H9 (cell line): ENCODE measurements around the gene NCAM2. TPM values are rescaled to one million over a fixed set of nuclear protein-coding genes. Genes with fewer than 3 reads are reported as not detected.

ENCODE experiments used
- DNase-seq: peaks from one replicate; pipeline ENCODE4 v3.0.0-alpha.2; 2017
- H2AFZ ChIP-seq: one replicate; pipeline ENCODE4 v1.6.1; 2013; ENCODE audit warnings: mild to moderate bottlenecking, low read length, control low read depth, moderate library complexity
- H2AK5ac ChIP-seq: 2 replicates; pipeline ENCODE4 v1.6.1; 2013; ENCODE audit warnings: low read length, control low read depth, mixed read lengths; ENCODE audit not compliant: insufficient read length
- H2BK120ac ChIP-seq: one replicate; pipeline ENCODE4 v1.6.1; 2013; ENCODE audit warnings: low read depth, mild to moderate bottlenecking, low read length, control low read depth, inconsistent platforms; ENCODE audit not compliant: poor library complexity, severe bottlenecking
- H2BK12ac ChIP-seq: 2 replicates; pipeline ENCODE4 v1.6.1; 2013; ENCODE audit warnings: low read length, control low read depth, mixed read lengths, low read depth; ENCODE audit not compliant: insufficient read length
- H2BK15ac ChIP-seq: 2 replicates; pipeline ENCODE4 v1.6.1; 2013; ENCODE audit warnings: low read depth, low read length, control low read depth
- H2BK20ac ChIP-seq: one replicate; pipeline ENCODE4 v1.6.1; 2013; ENCODE audit warnings: low read depth, mild to moderate bottlenecking, low read length, control low read depth, inconsistent platforms; ENCODE audit not compliant: poor library complexity, severe bottlenecking
- H2BK5ac ChIP-seq: 2 replicates; pipeline ENCODE4 v1.6.1; 2013; ENCODE audit warnings: low read length, control low read depth, mixed read lengths; ENCODE audit not compliant: insufficient read length
- H3K14ac ChIP-seq: 2 replicates; pipeline ENCODE4 v1.6.1; 2013; ENCODE audit warnings: low read length, control low read depth; ENCODE audit not compliant: insufficient read depth
- H3K18ac ChIP-seq: 2 replicates; pipeline ENCODE4 v1.6.1; 2013; ENCODE audit warnings: low read depth, mild to moderate bottlenecking, mixed read lengths, low read length, control low read depth; ENCODE audit not compliant: insufficient read length
- H3K23ac ChIP-seq: 2 replicates; pipeline ENCODE4 v1.6.1; 2013; ENCODE audit warnings: low read length, control low read depth, mixed read lengths, low read depth; ENCODE audit not compliant: insufficient read length
- H3K23me2 ChIP-seq: 2 replicates; pipeline ENCODE4 v1.6.1; 2013; ENCODE audit warnings: low read depth, mild to moderate bottlenecking, mixed read lengths, low read length, control low read depth; ENCODE audit not compliant: insufficient read length, poor library complexity, severe bottlenecking
- H3K27ac ChIP-seq: 2 replicates; pipeline ENCODE4 v1.5.1; 2013; ENCODE audit warnings: low read length, control low read depth, mixed read lengths, low read depth; ENCODE audit not compliant: insufficient read length
- H3K27me3 ChIP-seq: 2 replicates; pipeline ENCODE4 v1.6.1; 2013; ENCODE audit warnings: low read length, control low read depth, inconsistent platforms; ENCODE audit not compliant: insufficient read depth
- H3K4ac ChIP-seq: 2 replicates; pipeline ENCODE4 v1.6.1; 2013; ENCODE audit warnings: low read depth, mild to moderate bottlenecking, control low read depth, inconsistent platforms, low read length, moderate library complexity
- H3K4me1 ChIP-seq: 2 replicates; pipeline ENCODE4 v1.6.1; 2013; ENCODE audit warnings: low read length, control low read depth, inconsistent platforms; ENCODE audit not compliant: insufficient read depth
- H3K4me2 ChIP-seq: 2 replicates; pipeline ENCODE4 v1.6.1; 2013; ENCODE audit warnings: low read length, control low read depth, mixed read lengths; ENCODE audit not compliant: insufficient read length, insufficient read depth
- H3K56ac ChIP-seq: 2 replicates; pipeline ENCODE4 v1.6.1; 2013; ENCODE audit warnings: low read depth, mild to moderate bottlenecking, mixed read lengths, low read length, control low read depth; ENCODE audit not compliant: insufficient read length
- H3K79me1 ChIP-seq: 2 replicates; pipeline ENCODE4 v1.6.1; 2013; ENCODE audit warnings: low read depth, mild to moderate bottlenecking, moderate library complexity, low read length, control low read depth, inconsistent platforms; ENCODE audit not compliant: insufficient read depth, poor library complexity, severe bottlenecking
- H3K79me2 ChIP-seq: 2 replicates; pipeline ENCODE4 v1.6.1; 2013; ENCODE audit warnings: low read length, control low read depth, inconsistent platforms; ENCODE audit not compliant: insufficient read depth
- H3K9ac ChIP-seq: 2 replicates; pipeline ENCODE4 v1.6.1; 2013; ENCODE audit warnings: low read length, control low read depth, mixed read lengths; ENCODE audit not compliant: insufficient read length; ENCODE audit errors: extremely low read depth
- H3K9me3 ChIP-seq: one replicate; pipeline ENCODE4 v1.6.1; 2013; ENCODE audit warnings: low read depth, low read length, inconsistent platforms; ENCODE audit not compliant: control insufficient read depth
- H3T11ph ChIP-seq: one replicate; pipeline ENCODE4 v1.6.1; 2013; ENCODE audit warnings: mild to moderate bottlenecking, low read length, control low read depth, inconsistent platforms
- H4K20me1 ChIP-seq: one replicate; pipeline ENCODE4 v1.6.1; 2013; ENCODE audit not compliant: control insufficient read depth, insufficient read length, insufficient read depth
- H4K5ac ChIP-seq: 2 replicates; pipeline ENCODE4 v1.6.1; 2013; ENCODE audit warnings: low read depth, mild to moderate bottlenecking, mixed read lengths, low read length, control low read depth; ENCODE audit not compliant: insufficient read length
- H4K8ac ChIP-seq: replicated peaks from 2 replicates; pipeline ENCODE4 v1.6.1; 2013; ENCODE audit warnings: low read length, control low read depth, mixed read lengths, low read depth; ENCODE audit not compliant: insufficient read length
- H4K91ac ChIP-seq: 2 replicates; pipeline ENCODE4 v1.6.1; 2013; ENCODE audit warnings: low read depth, mild to moderate bottlenecking, moderate library complexity, mixed read lengths, low read length, control low read depth; ENCODE audit not compliant: insufficient read length
- H3K27ac Mint-ChIP-seq, 3 experiments: 2 replicates in 2 of 3; 3 replicates in 1 of 3; pipeline ENCODE4 v1.8.0; 2020 to 2021; ENCODE audit warnings: mixed read lengths in 3 of 3, mild to moderate bottlenecking in 1 of 3, moderate library complexity in 1 of 3
- H3K27me3 Mint-ChIP-seq: 2 replicates; pipeline ENCODE4 v1.8.0; 2021; ENCODE audit warnings: low read depth, mild to moderate bottlenecking, moderate library complexity, mixed read lengths
- H3K36me3 Mint-ChIP-seq, 3 experiments: 2 replicates in 2 of 3; 3 replicates in 1 of 3; pipeline ENCODE4 v1.8.0; 2020 to 2021; ENCODE audit warnings: low read depth in 3 of 3, mixed read lengths in 3 of 3; ENCODE audit not compliant: insufficient read depth in 1 of 3
- H3K4me1 Mint-ChIP-seq, 2 experiments: 2 replicates each; pipeline ENCODE4 v1.8.0; 2020; ENCODE audit warnings: mixed read lengths in 2 of 2
- H3K4me3 Mint-ChIP-seq, 2 experiments: 2 replicates in 1 of 2; 3 replicates in 1 of 2; pipeline ENCODE4 v1.8.0; 2020 to 2021; ENCODE audit warnings: mild to moderate bottlenecking in 2 of 2, mixed read lengths in 2 of 2, moderate library complexity in 1 of 2
- H3K9me3 Mint-ChIP-seq, 2 experiments: 2 replicates in 1 of 2; 3 replicates in 1 of 2; pipeline ENCODE4 v1.8.0; 2020; ENCODE audit warnings: mild to moderate bottlenecking in 2 of 2, mixed read lengths in 2 of 2, moderate library complexity in 1 of 2
- total RNA-seq: library from RNA; stranded (reverse); gene quantifications from 2 replicates; pipeline ENCODE4 v1.2.1, GENCODE V29; 2021
- TF ChIP-seq, protein P1 (sequence below): fragments of 200-600 bp; sonication (generic); conservative IDR thresholded peaks from 3 replicates; pipeline ENCODE4 v1.8.0; 2021; ENCODE audit warnings: antibody characterized with exemption, mild to moderate bottlenecking

The NCAM2 gene
- total RNA-seq, 1 experiment from 2014 or later = 2.2 TPM

DNA sequence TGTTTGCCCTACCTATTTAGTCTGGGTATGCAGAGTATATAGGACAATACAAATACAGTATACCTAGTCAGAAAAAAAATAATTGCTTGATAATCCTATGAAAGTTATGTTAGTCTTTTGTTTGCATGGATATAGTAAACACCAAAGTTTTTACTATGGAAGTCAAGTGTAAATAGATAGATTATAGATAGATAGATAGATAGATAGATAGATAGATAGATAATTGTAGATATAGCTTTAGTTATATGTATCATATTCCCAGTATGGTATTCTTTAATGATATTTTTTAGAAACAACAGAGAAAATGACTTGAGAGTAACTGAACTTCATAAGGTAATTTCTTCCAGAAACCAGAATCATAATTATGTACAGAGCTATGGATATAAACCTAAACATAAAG, 158.2 kb downstream of the NCAM2 start:
- Histone ChIP-seq H4K20me1 (no peaks in the 10 kb centered on the region), H3K9ac (no peak overlapping the region), H2BK15ac (no peak overlapping the region), H3K4me1 (no peaks in the 10 kb centered on the region), H2BK20ac (no peak overlapping the region), H2BK120ac (no peak overlapping the region), H3K27me3 (no peaks in the 10 kb centered on the region), H4K8ac (no peak overlapping the region), H3K79me1 (no peaks in the 10 kb centered on the region), H3K4me2 (no peak overlapping the region), H2BK5ac (no peak overlapping the region), H3K56ac (no peak overlapping the region), H3K4ac (no peak overlapping the region), H3K79me2 (no peaks in the 10 kb centered on the region), H2AK5ac (no peak overlapping the region), H4K5ac (no peak overlapping the region), H3K23me2 (no peaks in the 10 kb centered on the region), H3K23ac (no peak overlapping the region), H3K27ac (no peak overlapping the region), H3T11ph (no peak overlapping the region), H2AFZ (no peak overlapping the region), H3K18ac (no peak overlapping the region), H3K9me3 (no peaks in the 10 kb centered on the region), H3K14ac (no peak overlapping the region), H4K91ac (no peak overlapping the region), H2BK12ac (no peak overlapping the region)
- no peak overlapping the region for H3K4me3 Mint-ChIP-seq
- H3K27me3 Mint-ChIP-seq = no peaks in the 10 kb centered on the region
- no peak for DNase-seq
- TF ChIP-seq, protein P1, sequence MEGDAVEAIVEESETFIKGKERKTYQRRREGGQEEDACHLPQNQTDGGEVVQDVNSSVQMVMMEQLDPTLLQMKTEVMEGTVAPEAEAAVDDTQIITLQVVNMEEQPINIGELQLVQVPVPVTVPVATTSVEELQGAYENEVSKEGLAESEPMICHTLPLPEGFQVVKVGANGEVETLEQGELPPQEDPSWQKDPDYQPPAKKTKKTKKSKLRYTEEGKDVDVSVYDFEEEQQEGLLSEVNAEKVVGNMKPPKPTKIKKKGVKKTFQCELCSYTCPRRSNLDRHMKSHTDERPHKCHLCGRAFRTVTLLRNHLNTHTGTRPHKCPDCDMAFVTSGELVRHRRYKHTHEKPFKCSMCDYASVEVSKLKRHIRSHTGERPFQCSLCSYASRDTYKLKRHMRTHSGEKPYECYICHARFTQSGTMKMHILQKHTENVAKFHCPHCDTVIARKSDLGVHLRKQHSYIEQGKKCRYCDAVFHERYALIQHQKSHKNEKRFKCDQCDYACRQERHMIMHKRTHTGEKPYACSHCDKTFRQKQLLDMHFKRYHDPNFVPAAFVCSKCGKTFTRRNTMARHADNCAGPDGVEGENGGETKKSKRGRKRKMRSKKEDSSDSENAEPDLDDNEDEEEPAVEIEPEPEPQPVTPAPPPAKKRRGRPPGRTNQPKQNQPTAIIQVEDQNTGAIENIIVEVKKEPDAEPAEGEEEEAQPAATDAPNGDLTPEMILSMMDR = no peak
- H3K9me3 Mint-ChIP-seq = no peaks in the 10 kb centered on the region
- no peaks in the 10 kb centered on the region for H3K4me1 Mint-ChIP-seq
- H3K27ac Mint-ChIP-seq = no peak overlapping the region
- no peaks in the 10 kb centered on the region for H3K36me3 Mint-ChIP-seq
